Peyer's patch (tissue), 4 donors: ENCODE data around the gene TOP2B. TPM values are rescaled to one million over a fixed set of nuclear protein-coding genes. Genes with fewer than 3 reads are reported as not detected.

ENCODE experiments used
- DNase-seq, 3 donors: peaks; one replicate each; pipeline ENCODE4 v3.0.0-alpha.2; 2017 to 2019
- H3K27ac ChIP-seq, 4 donors: fragments of 200-600 bp; sonication (generic); one replicate each; pipeline ENCODE4 v1.5.1; 2016 to 2019
- H3K27me3 ChIP-seq, 2 donors: fragments of 200-600 bp; sonication (generic); one replicate each; pipeline ENCODE4 v1.5.1; 2019
- H3K36me3 ChIP-seq, 3 donors: fragments of 200-600 bp; sonication (generic); one replicate each; pipeline ENCODE4 v1.5.1; 2016 to 2019
- H3K4me1 ChIP-seq, 4 donors: fragments of 200-600 bp; sonication (generic); one replicate each; pipeline ENCODE4 v1.5.1; 2016 to 2019
- H3K4me3 ChIP-seq, 4 donors: fragments of 200-600 bp; sonication (generic); 1 replicate in 3 of 4; 2 replicates in 1 of 4; pipeline ENCODE4 v1.5.1; 2016 to 2019; ENCODE audit warnings: mild to moderate bottlenecking in 1 of 4
- H3K9me3 ChIP-seq, 4 donors: fragments of 200-600 bp; sonication (generic); one replicate each; pipeline ENCODE4 v1.5.1; 2016 to 2019; ENCODE audit warnings: mild to moderate bottlenecking in 1 of 4
- CTCF ChIP-seq, 6 experiments: fragments of 450-650 bp in 4 of 6; fragments of 200-600 bp in 2 of 6; sonication (generic) in 1 of 6; IDR thresholded peaks; one replicate each; pipeline ENCODE4 v1.5.1; 2017 to 2019; ENCODE audit warnings: antibody characterized with exemption in 6 of 6, mild to moderate bottlenecking in 3 of 6, moderate library complexity in 1 of 6
- POLR2A ChIP-seq, 2 donors: fragments of 450-650 bp; IDR thresholded peaks; one replicate each; pipeline ENCODE4 v1.5.1; 2017; ENCODE audit warnings: antibody characterized with exemption in 2 of 2, mild to moderate bottlenecking in 2 of 2, moderate library complexity in 2 of 2
- total RNA-seq, 4 donors: library from RNA; depleted of rRNA; stranded (reverse); fragments of >200 nt; gene quantifications; one replicate each; pipeline ENCODE4 v1.1.0, GENCODE V29; 2016

Gene TOP2B
- total RNA-seq, 4 donors from 2014 or later, result 70.4 to 198 (median 73.8) TPM

- H3K4me1 ChIP-seq, result no peaks in the 10 kb centered on the region
These were observed 53.5 kb downstream of the TOP2B start for GRCh38 chr3:25611193-25611592.

DNA sequence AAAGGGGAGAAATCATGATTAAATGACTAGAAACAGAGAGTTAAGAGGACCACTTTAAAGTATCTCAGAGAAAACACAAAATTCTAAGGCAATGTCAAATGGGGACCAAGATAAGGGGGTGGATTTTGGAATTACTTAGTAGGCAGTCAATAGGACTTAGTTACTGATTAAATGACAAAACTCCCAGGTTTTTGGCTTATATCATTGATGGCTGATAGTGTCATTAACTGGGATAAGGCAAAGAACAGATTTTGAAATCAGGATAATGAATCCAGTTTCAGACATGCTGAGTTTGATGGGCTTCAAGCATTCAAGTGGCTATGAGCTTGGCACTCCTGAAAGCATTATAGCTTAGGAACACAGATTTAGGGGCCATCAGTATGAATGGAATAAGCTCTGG, 53.9 kb downstream of the TOP2B start:
- no peak overlapping the region for H3K4me3 ChIP-seq
- DNase-seq, result no peak
- no peaks in the 10 kb centered on the region for H3K9me3 ChIP-seq
- H3K27ac ChIP-seq, result no peak overlapping the region
- peaks cover 0 to 99% (median 0%) of the 10 kb centered on the region in 3 donors for H3K36me3 ChIP-seq
- H3K4me1 ChIP-seq, result no peaks in the 10 kb centered on the region
- no peaks in the 10 kb centered on the region for H3K27me3 ChIP-seq
- TF ChIP-seq CTCF (IDR thresholded peaks at IDR 0.05), result no peak

More at GRCh38 chr3:25611193-25611592, 53.5 kb downstream of the TOP2B start:
- no peaks in the 10 kb centered on the region for H3K27me3 ChIP-seq
- no peak overlapping the region for H3K27ac ChIP-seq
- peaks cover 0 to 95% (median 0%) of the 10 kb centered on the region in 3 donors for H3K36me3 ChIP-seq
- no peak overlapping the region for H3K4me3 ChIP-seq
- H3K9me3 ChIP-seq, result no peaks in the 10 kb centered on the region
- no peak for TF ChIP-seq CTCF (IDR thresholded peaks at IDR 0.05)
- no peak for TF ChIP-seq POLR2A (IDR thresholded peaks at IDR 0.05)
- DNase-seq, result no peak

GRCh38 chr3:25610167-25610566, 54.5 kb downstream of the TOP2B start:
- Histone ChIP-seq H3K36me3 (peaks cover 0 to 99% (median 0%) of the 10 kb centered on the region in 3 donors), H3K4me3 (no peak overlapping the region), H3K27ac (no peak overlapping the region), H3K9me3 (no peaks in the 10 kb centered on the region), H3K4me1 (no peaks in the 10 kb centered on the region), H3K27me3 (no peaks in the 10 kb centered on the region)
- TF ChIP-seq CTCF (IDR thresholded peaks at IDR 0.05) (no peak), POLR2A (IDR thresholded peaks at IDR 0.05) (no peak)
- no peak for DNase-seq

- no peaks in the 10 kb centered on the region for H3K27me3 ChIP-seq
- H3K4me1 ChIP-seq, result no peaks in the 10 kb centered on the region
- TF ChIP-seq CTCF (IDR thresholded peaks at IDR 0.05) (no peak), POLR2A (IDR thresholded peaks at IDR 0.05) (no peak)
- no peak overlapping the region for H3K4me3 ChIP-seq
- H3K36me3 ChIP-seq, result peaks cover 0 to 95% (median 0%) of the 10 kb centered on the region in 3 donors
- H3K27ac ChIP-seq, result no peak overlapping the region
- no peaks in the 10 kb centered on the region for H3K9me3 ChIP-seq
- no peak for DNase-seq
These were observed 60.5 kb downstream of the TOP2B start for GRCh38 chr3:25604107-25604805.

DNA sequence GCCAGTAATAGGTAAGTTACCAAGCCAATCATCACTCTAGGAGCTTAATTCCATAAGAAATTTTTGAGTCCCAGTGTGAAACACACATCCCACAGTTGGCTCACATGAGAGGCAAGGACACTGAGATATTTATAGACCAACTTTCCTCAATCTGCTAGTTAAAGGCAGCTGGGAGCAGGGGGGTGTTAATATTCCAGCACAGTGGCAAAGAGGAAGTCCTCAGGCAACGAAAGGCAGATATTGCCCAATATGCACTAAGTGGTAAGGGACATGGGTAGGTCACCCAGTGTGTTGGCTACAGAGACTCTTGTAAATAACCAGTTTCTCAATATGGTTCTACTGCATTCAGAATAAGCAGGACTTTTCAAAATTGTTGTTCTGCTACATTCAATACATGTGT, 61.0 kb downstream of the TOP2B start:
- Histone ChIP-seq H3K4me1 (no peaks in the 10 kb centered on the region), H3K36me3 (peaks cover 0 to 95% (median 0%) of the 10 kb centered on the region in 3 donors), H3K27ac (no peak overlapping the region), H3K4me3 (no peak overlapping the region), H3K9me3 (no peaks in the 10 kb centered on the region), H3K27me3 (no peaks in the 10 kb centered on the region)
- no peak for TF ChIP-seq CTCF (IDR thresholded peaks at IDR 0.05)
- TF ChIP-seq POLR2A (IDR thresholded peaks at IDR 0.05), result no peak
- no peak for DNase-seq
